K562 (cell line): ENCODE data around the gene HKDC1. TPM values are rescaled to one million over a fixed set of nuclear protein-coding genes. Genes with fewer than 3 reads are reported as not detected.

Experiments used
- ADNP ChIP-seq: fragments of 200-800 bp; sonication (Bioruptor generic); IDR thresholded peaks from 2 replicates; pipeline ENCODE4 v1.6.1; 2016; ENCODE audit warnings: missing genetic modification characterization, missing compliant biosample characterization
- CHD4 ChIP-seq: fragments of 200-600 bp; sonication (generic); IDR thresholded peaks from 3 replicates; pipeline ENCODE4 v1.6.1; 2012; ENCODE audit warnings: low read depth, mild to moderate bottlenecking, mixed read lengths, low read length, inconsistent platforms; ENCODE audit not compliant: insufficient read depth, insufficient replicate concordance, poor library complexity, severe bottlenecking
- CSDE1 ChIP-seq, 2 experiments: fragments of 450-650 bp; IDR thresholded peaks; 2 replicates each; pipeline ENCODE4 v1.6.1; 2016; ENCODE audit warnings: mild to moderate bottlenecking in 1 of 2
- E2F4 ChIP-seq: sonication (generic); formaldehyde crosslinking; IDR thresholded peaks from 2 replicates; pipeline ENCODE4 v1.8.0; 2022; ENCODE audit warnings: mild to moderate bottlenecking, low read depth, missing genetic modification reagents
- E2F5 ChIP-seq: sonication (generic); formaldehyde crosslinking; IDR thresholded peaks from 2 replicates; pipeline ENCODE4 v1.8.0; 2022; ENCODE audit warnings: mild to moderate bottlenecking, missing genetic modification reagents
- FOXJ2 ChIP-seq: fragments of 200-800 bp; sonication (Bioruptor generic); IDR thresholded peaks from 2 replicates; pipeline ENCODE4 v1.6.1; 2016; ENCODE audit warnings: missing genetic modification characterization, missing compliant biosample characterization
- FOXK1 ChIP-seq: sonication (generic); formaldehyde crosslinking; IDR thresholded peaks from 2 replicates; pipeline ENCODE4 v1.8.0; 2022; ENCODE audit warnings: missing genetic modification reagents, mild to moderate bottlenecking, borderline replicate concordance
- KAT7 ChIP-seq: sonication (generic); formaldehyde crosslinking; IDR thresholded peaks from 2 replicates; pipeline ENCODE4 v1.8.0; 2022; ENCODE audit warnings: missing genetic modification reagents, mild to moderate bottlenecking, borderline replicate concordance
- LARP7 ChIP-seq: fragments of 450-650 bp; IDR thresholded peaks from 2 replicates; pipeline ENCODE4 v1.6.1; 2016
- MEF2D ChIP-seq: conservative IDR thresholded peaks from 2 replicates; pipeline ENCODE4 v1.6.1; 2016; ENCODE audit warnings: low read depth, missing genetic modification characterization, missing compliant biosample characterization
- MYBL2 ChIP-seq, 2 experiments: fragments of 450-650 bp in 1 of 2; sonication (generic) in 1 of 2; formaldehyde crosslinking in 1 of 2; IDR thresholded peaks; 2 replicates each; pipeline versions ENCODE4 v1.6.1 to v1.8.1; 2017 to 2022; ENCODE audit warnings: borderline replicate concordance in 1 of 2, inconsistent platforms in 1 of 2, low read depth in 1 of 2, mild to moderate bottlenecking in 1 of 2, missing genetic modification reagents in 1 of 2, moderate library complexity in 1 of 2
- NCOA1 ChIP-seq: fragments of 450-650 bp; IDR thresholded peaks from 2 replicates; pipeline ENCODE4 v1.6.1; 2016; ENCODE audit warnings: low read depth
- PHB ChIP-seq: fragments of 250-450 bp; sonication (Bioruptor Pico); IDR thresholded peaks from 2 replicates; pipeline ENCODE4 v1.5.0; 2021
- POLR2B ChIP-seq: fragments of 450-650 bp; IDR thresholded peaks from 2 replicates; pipeline ENCODE4 v1.6.1; 2018; ENCODE audit warnings: low read depth; ENCODE audit not compliant: partially characterized antibody
- RBM22 ChIP-seq: fragments of 200-400 bp; formaldehyde crosslinking; IDR thresholded peaks from 2 replicates; pipeline ENCODE4 v1.6.1; 2018; ENCODE audit warnings: low read length, low read depth; ENCODE audit not compliant: poor library complexity, severe bottlenecking
- THAP7 ChIP-seq: fragments of 250-450 bp; sonication (Bioruptor Pico); IDR thresholded peaks from 2 replicates; pipeline ENCODE4 v1.5.0; 2021
- THRAP3 ChIP-seq: fragments of 450-650 bp; IDR thresholded peaks from 2 replicates; pipeline ENCODE4 v1.6.1; 2016; ENCODE audit warnings: mild to moderate bottlenecking, inconsistent platforms, borderline replicate concordance
- ZBTB8A ChIP-seq: fragments of 450-650 bp; IDR thresholded peaks from 2 replicates; pipeline ENCODE4 v1.6.1; 2018; ENCODE audit warnings: mild to moderate bottlenecking, moderate library complexity; ENCODE audit not compliant: partially characterized antibody
- ZNF609 ChIP-seq: sonication (generic); formaldehyde crosslinking; IDR thresholded peaks from 2 replicates; pipeline ENCODE4 v1.8.1; 2023; ENCODE audit warnings: missing genetic modification reagents, mild to moderate bottlenecking, borderline replicate concordance
- ZNF764 ChIP-seq: fragments of 250-450 bp; sonication (Bioruptor Pico); IDR thresholded peaks from 2 replicates; pipeline ENCODE4 v1.4.0; 2020; ENCODE audit warnings: low read depth, mild to moderate bottlenecking, moderate library complexity
- polyA plus RNA-seq, 8 experiments: library from polyadenylated mRNA; depleted of rRNA in 4 of 8; stranded (reverse) in 5 of 8; unstranded in 3 of 8; fragments of >200 nt; fragmentation: Nextera tagmentation in 2 of 8; fragmentation: Illumina TruSeq in 1 of 8; extraction: Ambion mirVana in 2 of 8; extraction: Trizol in 1 of 8; gene quantifications; 2 replicates each; pipeline versions ENCODE4 v1.2.1 to v1.2.3, GENCODE V29; 2011 to 2014; ENCODE audit warnings: inconsistent platforms in 1 of 8, missing spikeins in 1 of 8
- total RNA-seq, 7 experiments: library from RNA; depleted of rRNA in 6 of 7; stranded (reverse); fragments of >200 nt in 6 of 7; fragmentation: Illumina TruSeq in 2 of 7; extraction: Trizol in 2 of 7; gene quantifications; 2 replicates each; pipeline versions ENCODE4 v1.2.1 to v1.2.3, GENCODE V29; 2011 to 2021; ENCODE audit warnings: low replicate concordance in 1 of 7

The HKDC1 gene
- total and polyA plus RNA-seq, 9 of the 15 experiments (the other 6 are each of a cell fraction or from before 2014, with no cell fraction given): 0.04 to 0.22 (median 0.11) TPM; not detected in 5

GRCh38 chr10:69179089-69179742, 40.9 kb upstream of the HKDC1 start (continued):
- TF ChIP-seq MEF2D (tag) (no peak), NCOA1 (peak; percentile 92), ADNP (tag) (peak; percentile 97), THAP7 (CRISPR knock-in tag) (0 out of 2 replicates have a peak, but pooled peaks have one; percentile 15), E2F5 (peak; percentile 60; the same call in 1 of the 2 replicates), FOXK1 (peak; percentile 61; the same call in 1 of the 2 replicates), E2F4 (CRISPR knock-in tag) (0 out of 2 replicates have a peak, but pooled peaks have one; percentile 10), RBM22 (no peak), PHB (CRISPR knock-in tag) (no peak), THRAP3 (peak; percentile 80; the same call in 1 of the 2 replicates), CHD4 (peak; percentile 31), ZNF609 (CRISPR knock-in tag) (peak; percentile 24; the same call in 1 of the 2 replicates), POLR2B (no peak), LARP7 (0 out of 2 replicates have a peak, but pooled peaks have one; percentile 56), ZNF764 (CRISPR knock-in tag) (peak; percentile 66), CSDE1 (IDR thresholded peaks at IDR 0.05) (peak in 1 of 2 experiments; percentile 10; a peak in 1 of 4 replicates), KAT7 (CRISPR knock-in tag) (0 out of 2 replicates have a peak, but pooled peaks have one; percentile 21), MYBL2 (IDR thresholded peaks at IDR 0.05; ENCODE audit: low read depth) (no peak), MYBL2 (CRISPR knock-in tag; IDR thresholded peaks at IDR 0.05; ENCODE audit: borderline replicate concordance) (no peak), ZBTB8A (no peak), FOXJ2 (peak; percentile 28; the same call in 1 of the 2 replicates)
